ENCODE data around the gene VRK2. TPM values are rescaled to one million over a fixed set of nuclear protein-coding genes. Genes with fewer than 3 reads are reported as not detected.

The VRK2 gene
- total RNA-seq, 2 donors from 2014 or later: 15.3 to 19.8 TPM

- no peaks in the 10 kb centered on the region for H3K9me3 ChIP-seq (ENCODE audit: control insufficient read depth, low read length, poor library complexity, severe bottlenecking)
- Mint-ChIP-seq H3K27ac (peak overlapping the region; percentile 78), H3K27me3 (no peaks in the 10 kb centered on the region), H3K36me3 (ENCODE audit: low read depth) (peaks cover 3% of the 10 kb centered on the region), H3K4me3 (no peak overlapping the region), H3K4me1 (peaks cover 23% of the 10 kb centered on the region)
- no peak for DNase-seq
- ATAC-seq: no peak
Observed at GRCh38 chr2:58042486-58042970, 4.1 kb upstream of the VRK2 start.

GRCh38 chr2:58044145-58044544 lies 2.5 kb upstream of the VRK2 start:
- DNase-seq (no peak), ATAC-seq (no peak)
- H3K27ac Mint-ChIP-seq: peak overlapping the region; percentile 90
- no peak overlapping the region for H3K4me3 Mint-ChIP-seq
- H3K9me3 ChIP-seq (ENCODE audit: control insufficient read depth, low read length, poor library complexity, severe bottlenecking): no peaks in the 10 kb centered on the region
- peaks cover 3% of the 10 kb centered on the region for H3K36me3 Mint-ChIP-seq (ENCODE audit: low read depth)
- no peaks in the 10 kb centered on the region for H3K27me3 Mint-ChIP-seq
- peaks cover 28% of the 10 kb centered on the region for H3K4me1 Mint-ChIP-seq

- H3K27me3 Mint-ChIP-seq: no peaks in the 10 kb centered on the region
- peaks cover 28% of the 10 kb centered on the region for H3K4me1 Mint-ChIP-seq
- no peaks in the 10 kb centered on the region for H3K36me3 Mint-ChIP-seq (ENCODE audit: low read depth)
- DNase-seq (no peak), ATAC-seq (no peak)
- H3K4me3 Mint-ChIP-seq: peak overlapping the region; percentile 91
- no peaks in the 10 kb centered on the region for H3K9me3 ChIP-seq (ENCODE audit: control insufficient read depth, low read length, poor library complexity, severe bottlenecking)
- peak overlapping the region; percentile 90 for H3K27ac Mint-ChIP-seq
Observed at GRCh38 chr2:58045580-58046334, 849 bp upstream of the VRK2 start.

- Mint-ChIP-seq H3K4me1 (peaks cover 28% of the 10 kb centered on the region), H3K36me3 (ENCODE audit: low read depth) (no peaks in the 10 kb centered on the region), H3K27me3 (no peaks in the 10 kb centered on the region), H3K27ac (peak overlapping the region; percentile 90), H3K4me3 (peak overlapping the region; percentile 91)
- ATAC-seq (no peak), DNase-seq (no peak)
- H3K9me3 ChIP-seq (ENCODE audit: control insufficient read depth, low read length, poor library complexity, severe bottlenecking): no peaks in the 10 kb centered on the region
Observed at GRCh38 chr2:58046335-58046584, 346 bp upstream of the VRK2 start.

GRCh38 chr2:58047373-58047935 lies 848 bp downstream of the VRK2 start:
- Mint-ChIP-seq H3K4me3 (peak overlapping the region; percentile 91), H3K27me3 (no peaks in the 10 kb centered on the region), H3K27ac (peak overlapping the region; percentile 90), H3K4me1 (peaks cover 28% of the 10 kb centered on the region), H3K36me3 (ENCODE audit: low read depth) (peaks cover 2% of the 10 kb centered on the region)
- ATAC-seq (no peak), DNase-seq (no peak)
- H3K9me3 ChIP-seq (ENCODE audit: control insufficient read depth, low read length, poor library complexity, severe bottlenecking): no peaks in the 10 kb centered on the region

GRCh38 chr2:58047961-58048360 lies 1.4 kb downstream of the VRK2 start:
- Mint-ChIP-seq H3K36me3 (ENCODE audit: low read depth) (peaks cover 2% of the 10 kb centered on the region), H3K4me3 (peak overlapping the region; percentile 91), H3K27ac (peak overlapping the region; percentile 90), H3K4me1 (peaks cover 27% of the 10 kb centered on the region), H3K27me3 (no peaks in the 10 kb centered on the region)
- DNase-seq: no peak
- no peaks in the 10 kb centered on the region for H3K9me3 ChIP-seq (ENCODE audit: control insufficient read depth, low read length, poor library complexity, severe bottlenecking)
- no peak for ATAC-seq

GRCh38 chr2:58051445-58051844 lies 4.8 kb downstream of the VRK2 start:
- no peak for DNase-seq
- H3K9me3 ChIP-seq (ENCODE audit: control insufficient read depth, low read length, poor library complexity, severe bottlenecking): no peaks in the 10 kb centered on the region
- Mint-ChIP-seq H3K4me1 (peaks cover 23% of the 10 kb centered on the region), H3K36me3 (ENCODE audit: low read depth) (peaks cover 3% of the 10 kb centered on the region), H3K27ac (peak overlapping the region; percentile 34), H3K27me3 (no peaks in the 10 kb centered on the region), H3K4me3 (no peak overlapping the region)
- ATAC-seq: no peak

- H3K4me1 Mint-ChIP-seq: peaks cover 29% of the 10 kb centered on the region
- H3K4me3 Mint-ChIP-seq: no peak overlapping the region
- no peaks in the 10 kb centered on the region for H3K27me3 Mint-ChIP-seq
- ATAC-seq (no peak), DNase-seq (no peak)
- no peaks in the 10 kb centered on the region for H3K9me3 ChIP-seq (ENCODE audit: control insufficient read depth, low read length, poor library complexity, severe bottlenecking)
- no peak overlapping the region for H3K27ac Mint-ChIP-seq
- H3K36me3 Mint-ChIP-seq (ENCODE audit: low read depth): peaks cover 4% of the 10 kb centered on the region
Observed at GRCh38 chr2:58052978-58053377, 6.4 kb downstream of the VRK2 start.

GRCh38 chr2:58054264-58054663 lies 7.7 kb downstream of the VRK2 start:
- ATAC-seq (no peak), DNase-seq (no peak)
- no peak overlapping the region for H3K4me3 Mint-ChIP-seq
- no peaks in the 10 kb centered on the region for H3K27me3 Mint-ChIP-seq
- H3K9me3 ChIP-seq (ENCODE audit: control insufficient read depth, low read length, poor library complexity, severe bottlenecking): no peaks in the 10 kb centered on the region
- H3K36me3 Mint-ChIP-seq (ENCODE audit: low read depth): peaks cover 4% of the 10 kb centered on the region
- H3K4me1 Mint-ChIP-seq: peaks cover 25% of the 10 kb centered on the region
- H3K27ac Mint-ChIP-seq: no peak overlapping the region

- no peaks in the 10 kb centered on the region for H3K27me3 Mint-ChIP-seq
- H3K36me3 Mint-ChIP-seq (ENCODE audit: low read depth): peaks cover 7% of the 10 kb centered on the region
Observed at GRCh38 chr2:58055033-58055786, 8.6 kb downstream of the VRK2 start.

GRCh38 chr2:58056192-58056916 lies 9.7 kb downstream of the VRK2 start:
- DNase-seq: no peak
- H3K27ac Mint-ChIP-seq: no peak overlapping the region
- no peak overlapping the region for H3K4me3 Mint-ChIP-seq
- ATAC-seq: no peak
- no peaks in the 10 kb centered on the region for H3K27me3 Mint-ChIP-seq
- no peaks in the 10 kb centered on the region for H3K9me3 ChIP-seq (ENCODE audit: control insufficient read depth, low read length, poor library complexity, severe bottlenecking)
- H3K36me3 Mint-ChIP-seq (ENCODE audit: low read depth): peaks cover 7% of the 10 kb centered on the region
- peaks cover 27% of the 10 kb centered on the region for H3K4me1 Mint-ChIP-seq

More at GRCh38 chr2:58055033-58055786, 8.6 kb downstream of the VRK2 start:
- no peaks in the 10 kb centered on the region for H3K9me3 ChIP-seq (ENCODE audit: control insufficient read depth, low read length, poor library complexity, severe bottlenecking)
- no peak for DNase-seq
- H3K4me3 Mint-ChIP-seq: no peak overlapping the region
- no peak for ATAC-seq
- H3K27ac Mint-ChIP-seq: no peak overlapping the region
- H3K4me1 Mint-ChIP-seq: peaks cover 27% of the 10 kb centered on the region

GRCh38 chr2:58057707-58058530 lies 11.3 kb downstream of the VRK2 start:
- Mint-ChIP-seq H3K4me3 (no peak overlapping the region), H3K4me1 (peaks cover 27% of the 10 kb centered on the region), H3K36me3 (ENCODE audit: low read depth) (peaks cover 5% of the 10 kb centered on the region), H3K27ac (no peak overlapping the region), H3K27me3 (no peaks in the 10 kb centered on the region)
- no peak for ATAC-seq
- DNase-seq: no peak
- H3K9me3 ChIP-seq (ENCODE audit: control insufficient read depth, low read length, poor library complexity, severe bottlenecking): no peaks in the 10 kb centered on the region
